Gastroesophageal sphincter (tissue), 4 donors: Measurements from ENCODE around the gene C1orf198. TPM values are rescaled to one million over a fixed set of nuclear protein-coding genes. Genes with fewer than 3 reads are reported as not detected.
A peak's percentile ranks its signal among the peaks of the same experiment; 100 is the strongest.

Experiments
- ATAC-seq: fragments of 150-250 bp; one replicate; pipeline ENCODE4 v1.9.1; 2016; ENCODE audit warnings: mild to moderate bottlenecking, moderate library complexity
- H3K27ac ChIP-seq, 4 donors: fragments of 200-600 bp; sonication (generic) in 3 of 4; 1 replicate in 3 of 4; 2 replicates in 1 of 4; pipeline ENCODE4 v1.5.1; 2016 to 2019
- H3K27me3 ChIP-seq: fragments of 200-600 bp; sonication (generic); one replicate; pipeline ENCODE4 v1.5.1; 2019
- H3K36me3 ChIP-seq, 2 donors: fragments of 200-600 bp; sonication (generic); one replicate each; pipeline ENCODE4 v1.5.1; 2019; ENCODE audit warnings: control low read depth in 1 of 2
- H3K4me1 ChIP-seq, 3 donors: fragments of 200-600 bp; sonication (generic); 1 replicate in 2 of 3; 2 replicates in 1 of 3; pipeline ENCODE4 v1.5.1; 2016 to 2019; ENCODE audit warnings: control low read depth in 2 of 3
- H3K4me3 ChIP-seq, 2 donors: fragments of 200-600 bp; sonication (generic); one replicate each; pipeline ENCODE4 v1.5.1; 2019; ENCODE audit warnings: mild to moderate bottlenecking in 1 of 2, moderate library complexity in 1 of 2
- H3K9me3 ChIP-seq, 3 donors: fragments of 200-600 bp; sonication (generic); one replicate each; pipeline ENCODE4 v1.5.1; 2017 to 2019; ENCODE audit warnings: control low read depth in 2 of 3
- CTCF ChIP-seq, 4 experiments: fragments of 200-600 bp in 2 of 4; fragments of 450-650 bp in 2 of 4; sonication (generic) in 1 of 4; IDR thresholded peaks; one replicate each; pipeline ENCODE4 v1.5.1; 2017 to 2019; ENCODE audit warnings: antibody characterized with exemption in 4 of 4, mild to moderate bottlenecking in 2 of 4, moderate library complexity in 2 of 4
- EP300 ChIP-seq: sonication (generic); formaldehyde crosslinking; IDR thresholded peaks from one replicate; pipeline ENCODE4 v1.6.1; 2017; ENCODE audit warnings: antibody characterized with exemption, mild to moderate bottlenecking
- POLR2A ChIP-seq, 2 donors: fragments of 450-650 bp; IDR thresholded peaks; one replicate each; pipeline ENCODE4 v1.6.1; 2017; ENCODE audit warnings: antibody characterized with exemption in 2 of 2, mild to moderate bottlenecking in 2 of 2, moderate library complexity in 1 of 2
- POLR2AphosphoS5 ChIP-seq: sonication (generic); formaldehyde crosslinking; IDR thresholded peaks from one replicate; pipeline ENCODE4 v1.6.1; 2017; ENCODE audit warnings: antibody characterized with exemption
- WGBS, 2 donors: methylation state at CpG; one replicate each; pipeline ENCODE4 v1.1.5; 2018; ENCODE audit warnings: low coverage in 1 of 2; 5-methylcytosine and 5-hydroxymethylcytosine counted together
- total RNA-seq, 4 donors: library from RNA; depleted of rRNA; stranded (reverse); fragments of >200 nt; gene quantifications; one replicate each; pipeline ENCODE4 v1.1.0, GENCODE V29; 2016

The C1orf198 gene
- total RNA-seq, 4 donors from 2014 or later, result 115 to 219 (median 172) TPM

GRCh38 chr1:230913496-230913895 is 45.2 kb upstream of the C1orf198 start:
- no peak for ATAC-seq
- TF ChIP-seq POLR2A (IDR thresholded peaks at IDR 0.05), result no peak
- no peak for TF ChIP-seq CTCF (IDR thresholded peaks at IDR 0.05)
- TF ChIP-seq POLR2AphosphoS5, result no peak
- no peak for TF ChIP-seq EP300
- 82 to 83% methylated on average over 1 to 2 of the region's 2 CpGs for WGBS, 2 donors
- H3K4me3 ChIP-seq, result no peak overlapping the region
- no peaks in the 10 kb centered on the region for H3K27me3 ChIP-seq
- H3K9me3 ChIP-seq, result no peaks in the 10 kb centered on the region
- peaks cover 0 to 27% (median 4%) of the 10 kb centered on the region in 3 donors for H3K4me1 ChIP-seq
- no peak overlapping the region for H3K27ac ChIP-seq
- peaks cover 0 to 31% of the 10 kb centered on the region in 2 donors for H3K36me3 ChIP-seq

GRCh38 chr1:230910755-230911117 is 42.4 kb upstream of the C1orf198 start:
- no peak overlapping the region for H3K4me3 ChIP-seq
- peaks cover 0 to 40% of the 10 kb centered on the region in 2 donors for H3K36me3 ChIP-seq
- peak overlapping the region in 3 of 4 donors; percentile 51 to 78 (median 66) for H3K27ac ChIP-seq

GRCh38 chr1:230909974-230910754 is 41.8 kb upstream of the C1orf198 start:
- TF ChIP-seq POLR2A (IDR thresholded peaks at IDR 0.05) (no peak), CTCF (IDR thresholded peaks at IDR 0.05) (no peak), EP300 (no peak), POLR2AphosphoS5 (no peak)
- peaks cover 0 to 46% of the 10 kb centered on the region in 2 donors for H3K36me3 ChIP-seq
- ATAC-seq, result peak; percentile 57
- WGBS, 2 donors, result 55 to 72% methylated on average over 9 to 13 of the region's 13 CpGs
- peaks cover 0 to 59% (median 11%) of the 10 kb centered on the region in 3 donors for H3K4me1 ChIP-seq
- no peak overlapping the region for H3K4me3 ChIP-seq
- peak overlapping the region in 3 of 4 donors; percentile 51 to 78 (median 66) for H3K27ac ChIP-seq
- no peaks in the 10 kb centered on the region for H3K27me3 ChIP-seq
- no peaks in the 10 kb centered on the region for H3K9me3 ChIP-seq

More at GRCh38 chr1:230910755-230911117, 42.4 kb upstream of the C1orf198 start:
- H3K4me1 ChIP-seq, result peaks cover 0 to 55% (median 11%) of the 10 kb centered on the region in 3 donors
- peak; percentile 34 for ATAC-seq
- TF ChIP-seq POLR2AphosphoS5, result peak; percentile 78
- no peak for TF ChIP-seq CTCF (IDR thresholded peaks at IDR 0.05)
- no peaks in the 10 kb centered on the region for H3K27me3 ChIP-seq
- H3K9me3 ChIP-seq, result no peaks in the 10 kb centered on the region

- 51 to 66% methylated on average over 4 of the region's 4 CpGs for WGBS, 2 donors
- Histone ChIP-seq H3K4me1 (peaks cover 0 to 59% (median 11%) of the 10 kb centered on the region in 3 donors), H3K36me3 (peaks cover 0 to 44% of the 10 kb centered on the region in 2 donors)
These were observed 39.3 kb upstream of the C1orf198 start for GRCh38 chr1:230907472-230908205.

More at GRCh38 chr1:230907472-230908205, 39.3 kb upstream of the C1orf198 start:
- peak; percentile 74 for ATAC-seq
- TF ChIP-seq CTCF (IDR thresholded peaks at IDR 0.05), result no peak
- peak; percentile 58 for TF ChIP-seq POLR2AphosphoS5
- H3K27ac ChIP-seq, result peak overlapping the region; percentile 54 to 78 (median 62)
- H3K9me3 ChIP-seq, result no peaks in the 10 kb centered on the region
- H3K4me3 ChIP-seq, result no peak overlapping the region
- no peaks in the 10 kb centered on the region for H3K27me3 ChIP-seq
